Measurements from ENCODE around the gene MAN2A1. TPM values are rescaled to one million over a fixed set of nuclear protein-coding genes. Genes with fewer than 3 reads are reported as not detected.

The MAN2A1 gene
- polyA plus RNA-seq, 1 donor (not counting 4 experiments of a cell fraction or from before 2014, with no cell fraction given): 63.8 TPM

DNA sequence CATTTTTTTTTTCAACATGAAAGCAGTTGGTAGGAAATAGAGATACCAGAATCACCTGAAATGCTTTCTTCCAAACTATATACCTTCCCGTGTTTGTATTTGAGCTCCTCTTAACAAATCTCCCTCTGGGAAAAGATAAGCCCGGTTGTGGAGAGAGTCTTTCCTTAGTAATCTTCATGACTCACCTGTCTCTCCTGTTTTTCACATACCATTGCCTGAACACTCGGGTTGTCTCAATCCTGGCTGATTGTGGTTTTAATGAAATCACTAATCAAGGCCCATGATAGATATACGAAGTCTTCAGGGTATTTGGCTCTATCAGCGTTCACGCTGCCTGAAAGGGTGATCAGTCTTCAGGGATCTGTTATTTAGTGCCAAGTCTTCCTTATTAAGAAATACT, 136.7 kb downstream of the MAN2A1 start:
- TF ChIP-seq CTCF (optimal IDR thresholded peaks at IDR 0.05 in 1 of 3, IDR thresholded peaks at IDR 0.05 in 1 of 3, conservative IDR thresholded peaks at IDR 0.05 in 1 of 3; ENCODE audit: extremely low read depth in 1 of 3, insufficient read depth in 2 of 3, low read length in 3 of 3): no peak
- TF ChIP-seq EZH2 (IDR thresholded peaks at IDR 0.05; ENCODE audit: low read length): no peak
- Histone ChIP-seq H3K27me3 (ENCODE audit: control insufficient read depth, extremely low read depth, insufficient read depth, low read length) (no peaks in the 10 kb centered on the region), H4K20me1 (ENCODE audit: control insufficient read depth, extremely low read depth, insufficient read depth, low read length) (no peaks in the 10 kb centered on the region), H3K9me1 (ENCODE audit: control insufficient read depth, extremely low read depth, insufficient read depth, low read length) (no peaks in the 10 kb centered on the region), H3K36me3 (ENCODE audit: control insufficient read depth in 2 of 2, extremely low read depth in 1 of 2, insufficient read depth in 2 of 2, low read length in 2 of 2) (peaks cover 0 to 8% of the 10 kb centered on the region in 2 experiments), H3K4me3 (ENCODE audit: control insufficient read depth in 2 of 3, extremely low read depth in 1 of 3, insufficient read depth in 2 of 3, low read depth in 1 of 3, low read length in 3 of 3) (no peak overlapping the region), H2AFZ (ENCODE audit: control insufficient read depth, low read length) (no peak overlapping the region), H3K9ac (ENCODE audit: control insufficient read depth, extremely low read depth, insufficient read depth, low read length) (no peak overlapping the region), H3K79me2 (ENCODE audit: control insufficient read depth, insufficient read depth, low read length) (no peaks in the 10 kb centered on the region), H3K9me3 (ENCODE audit: control insufficient read depth, low read depth, low read length) (no peaks in the 10 kb centered on the region), H3K4me1 (ENCODE audit: control insufficient read depth, extremely low read depth, insufficient read depth, low read length) (peaks cover 32% of the 10 kb centered on the region), H3K4me2 (ENCODE audit: control insufficient read depth, extremely low read depth, insufficient read depth, low read depth, low read length) (no peak overlapping the region), H3K27ac (ENCODE audit: control insufficient read depth, insufficient read depth, low read length) (peak overlapping the region; percentile 10)
- dilution Hi-C loops (cut with MboI; ENCODE audit: extremely low pct_ligation_motif_present, low sequenced_read_pairs): no loop called here
- DNase-seq (ENCODE audit: low read depth, low spot score) (no peak), FAIRE-seq (peak; percentile 67)

- FAIRE-seq (no peak), DNase-seq (ENCODE audit: low read depth, low spot score) (no peak)
- Histone ChIP-seq H3K9me3 (ENCODE audit: control insufficient read depth, low read depth, low read length) (no peaks in the 10 kb centered on the region), H3K4me2 (ENCODE audit: control insufficient read depth, extremely low read depth, insufficient read depth, low read depth, low read length) (no peak overlapping the region), H3K4me1 (ENCODE audit: control insufficient read depth, extremely low read depth, insufficient read depth, low read length) (peaks cover 35% of the 10 kb centered on the region), H3K9ac (ENCODE audit: control insufficient read depth, extremely low read depth, insufficient read depth, low read length) (no peak overlapping the region), H3K9me1 (ENCODE audit: control insufficient read depth, extremely low read depth, insufficient read depth, low read length) (no peaks in the 10 kb centered on the region), H2AFZ (ENCODE audit: control insufficient read depth, low read length) (no peak overlapping the region), H4K20me1 (ENCODE audit: control insufficient read depth, extremely low read depth, insufficient read depth, low read length) (no peaks in the 10 kb centered on the region), H3K27me3 (ENCODE audit: control insufficient read depth, extremely low read depth, insufficient read depth, low read length) (no peaks in the 10 kb centered on the region), H3K4me3 (ENCODE audit: control insufficient read depth in 2 of 3, extremely low read depth in 1 of 3, insufficient read depth in 2 of 3, low read depth in 1 of 3, low read length in 3 of 3) (no peak overlapping the region), H3K79me2 (ENCODE audit: control insufficient read depth, insufficient read depth, low read length) (no peaks in the 10 kb centered on the region), H3K27ac (ENCODE audit: control insufficient read depth, insufficient read depth, low read length) (no peak overlapping the region), H3K36me3 (ENCODE audit: control insufficient read depth in 2 of 2, extremely low read depth in 1 of 2, insufficient read depth in 2 of 2, low read length in 2 of 2) (peaks cover 0 to 8% of the 10 kb centered on the region in 2 experiments)
- dilution Hi-C loops (cut with MboI; ENCODE audit: extremely low pct_ligation_motif_present, low sequenced_read_pairs): no loop called here
- TF ChIP-seq EZH2 (IDR thresholded peaks at IDR 0.05; ENCODE audit: low read length) (no peak), CTCF (optimal IDR thresholded peaks at IDR 0.05 in 1 of 3, IDR thresholded peaks at IDR 0.05 in 1 of 3, conservative IDR thresholded peaks at IDR 0.05 in 1 of 3; ENCODE audit: extremely low read depth in 1 of 3, insufficient read depth in 2 of 3, low read length in 3 of 3) (no peak)
Measured at GRCh38 chr5:109829331-109829730, 139.6 kb downstream of the MAN2A1 start.

Data from keratinocyte (primary cell).